IPS DF 6.9 (cell line): ENCODE data around the gene ETNPPL.

Experiments
- DNase-seq: peaks from one replicate; pipeline ENCODE4 v3.0.0-alpha.2; 2013; ENCODE audit warnings: low read depth, low spot score
- H3K27ac ChIP-seq: one replicate; pipeline ENCODE4 v1.5.1; 2013; ENCODE audit warnings: low read length, control low read depth
- H3K27me3 ChIP-seq: 2 replicates; pipeline ENCODE4 v1.6.1; 2013; ENCODE audit warnings: mild to moderate bottlenecking, low read length; ENCODE audit not compliant: control insufficient read depth, insufficient read depth
- H3K36me3 ChIP-seq: 2 replicates; pipeline ENCODE4 v1.6.1; 2013; ENCODE audit warnings: low read length; ENCODE audit not compliant: control insufficient read depth, insufficient read depth
- H3K4me1 ChIP-seq: 2 replicates; pipeline ENCODE4 v1.6.1; 2013; ENCODE audit warnings: low read length; ENCODE audit not compliant: control insufficient read depth, insufficient read depth
- H3K4me3 ChIP-seq: 2 replicates; pipeline ENCODE4 v1.5.1; 2013; ENCODE audit warnings: mild to moderate bottlenecking, low read length
- H3K9me3 ChIP-seq: 2 replicates; pipeline ENCODE4 v1.6.1; 2013; ENCODE audit warnings: low read length, inconsistent platforms; ENCODE audit not compliant: control insufficient read depth, insufficient read depth
- WGBS: extraction: QIAGEN DNeasy Blood & Tissue Kit; methylation state at CpG from one replicate; pipeline ENCODE4 v1.1.7; 2013; ENCODE audit warnings: mixed read lengths, missing lambda C conversion rate; ENCODE audit not compliant: insufficient read length, insufficient coverage; 5-methylcytosine and 5-hydroxymethylcytosine counted together

Gene ETNPPL

DNA sequence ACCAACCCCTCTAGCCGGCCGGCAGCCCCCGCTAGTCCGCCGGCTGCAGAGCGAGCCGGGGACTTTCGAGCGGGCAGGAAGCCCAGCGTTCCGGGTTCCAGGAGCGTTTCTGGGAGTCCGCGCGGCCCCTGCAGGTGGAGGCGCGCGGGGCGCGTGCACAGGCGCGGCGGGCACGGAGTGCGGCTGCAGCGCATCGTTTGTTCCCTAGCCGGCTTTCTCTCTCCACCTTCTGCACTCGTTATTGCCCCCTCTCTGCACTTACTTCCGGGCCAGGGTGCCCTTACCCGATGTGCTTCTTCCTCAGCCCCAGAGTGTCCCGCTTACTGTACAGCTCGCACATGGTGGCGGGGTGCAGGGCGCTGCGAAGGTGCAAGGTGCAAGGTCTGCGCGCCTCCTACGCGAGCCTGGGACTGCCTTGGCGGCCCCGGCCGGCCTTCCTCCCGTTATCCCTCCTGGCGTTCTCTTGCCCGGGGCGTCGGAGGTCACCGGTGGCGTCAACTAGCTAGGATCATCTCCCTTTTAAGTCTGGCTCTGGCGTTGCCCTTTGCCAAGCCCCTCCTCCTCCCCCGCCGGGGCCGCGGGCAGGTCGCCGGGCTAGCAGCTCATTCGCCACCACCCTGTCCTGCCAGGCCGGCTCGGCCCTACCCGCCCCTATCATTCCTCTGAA lies at the start of gene ETNPPL:
ETNPPL (minus strand) TSS at position 495 of the 667 bp plus-strand sequence; CDS start at position 340, 155 bp downstream.
- DNase-seq, result no peak
- H3K4me3 ChIP-seq, result peak within 1 kb of the TSS; percentile 57; the same call in 1 of the 2 replicates
- no peaks in the 10 kb centered on the region; the same call in 1 of the 2 replicates for H3K4me1 ChIP-seq
- no peak within 1 kb of the TSS for H3K27ac ChIP-seq
- H3K27me3 ChIP-seq, result peaks cover 2% of the 10 kb centered on the region; the same call in 1 of the 2 replicates
- no peaks in the 10 kb centered on the region for H3K36me3 ChIP-seq
- no CpG with 5 or more reads among the region's 61 CpGs for WGBS
- H3K9me3 ChIP-seq, result no peaks in the 10 kb centered on the region

DNA sequence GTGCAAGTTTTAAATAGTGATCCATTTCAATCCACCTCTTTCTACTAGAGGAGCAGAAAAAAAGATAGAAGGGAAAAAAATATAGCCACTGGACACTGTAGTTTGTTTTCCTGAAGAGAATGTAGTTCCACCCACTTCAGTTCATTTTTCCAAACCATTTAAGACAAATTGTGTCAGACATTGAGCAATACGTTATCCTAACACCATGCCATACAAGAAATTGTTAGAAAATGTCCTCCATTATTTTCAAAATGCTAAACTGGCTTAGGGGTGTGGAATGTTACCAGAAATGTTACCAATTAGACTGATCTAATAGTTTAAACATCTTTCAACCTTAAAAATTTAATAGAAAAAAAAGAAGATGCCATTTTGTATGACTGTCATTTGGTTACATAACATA lies 48.6 kb upstream of the ETNPPL start:
- H3K4me1 ChIP-seq, result no peaks in the 10 kb centered on the region
- H3K9me3 ChIP-seq, result no peaks in the 10 kb centered on the region
- no peaks in the 10 kb centered on the region for H3K36me3 ChIP-seq
- DNase-seq, result no peak
- no peaks in the 10 kb centered on the region for H3K27me3 ChIP-seq
- H3K27ac ChIP-seq, result no peak overlapping the region
- no CpG with 5 or more reads among the region's 1 CpG for WGBS
- no peak overlapping the region for H3K4me3 ChIP-seq

DNA sequence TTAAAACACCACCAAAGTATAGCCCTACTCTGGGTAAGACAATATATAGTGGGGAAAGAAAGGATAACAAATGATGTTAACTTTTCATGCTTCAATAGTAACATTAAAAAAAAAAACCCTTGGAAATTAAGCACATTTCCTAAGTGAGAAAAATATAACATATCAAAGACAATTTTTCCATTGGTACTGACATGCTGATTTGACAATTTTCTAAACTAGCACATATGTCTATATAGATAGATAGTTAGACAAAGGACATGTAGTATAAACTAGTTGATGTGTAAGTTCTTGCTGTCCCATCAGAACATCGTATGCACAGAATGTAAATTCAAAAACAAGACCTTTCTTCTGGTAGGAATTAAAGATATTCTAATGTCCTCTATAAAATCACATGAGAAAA lies 47.2 kb upstream of the ETNPPL start:
- H3K4me1 ChIP-seq, result no peaks in the 10 kb centered on the region
- H3K27ac ChIP-seq, result no peak overlapping the region
- H3K4me3 ChIP-seq, result no peak overlapping the region
- H3K36me3 ChIP-seq, result no peaks in the 10 kb centered on the region
- H3K27me3 ChIP-seq, result no peaks in the 10 kb centered on the region
- DNase-seq, result no peak
- H3K9me3 ChIP-seq, result no peaks in the 10 kb centered on the region
- WGBS, result no CpG with 5 or more reads among the region's 1 CpG

DNA sequence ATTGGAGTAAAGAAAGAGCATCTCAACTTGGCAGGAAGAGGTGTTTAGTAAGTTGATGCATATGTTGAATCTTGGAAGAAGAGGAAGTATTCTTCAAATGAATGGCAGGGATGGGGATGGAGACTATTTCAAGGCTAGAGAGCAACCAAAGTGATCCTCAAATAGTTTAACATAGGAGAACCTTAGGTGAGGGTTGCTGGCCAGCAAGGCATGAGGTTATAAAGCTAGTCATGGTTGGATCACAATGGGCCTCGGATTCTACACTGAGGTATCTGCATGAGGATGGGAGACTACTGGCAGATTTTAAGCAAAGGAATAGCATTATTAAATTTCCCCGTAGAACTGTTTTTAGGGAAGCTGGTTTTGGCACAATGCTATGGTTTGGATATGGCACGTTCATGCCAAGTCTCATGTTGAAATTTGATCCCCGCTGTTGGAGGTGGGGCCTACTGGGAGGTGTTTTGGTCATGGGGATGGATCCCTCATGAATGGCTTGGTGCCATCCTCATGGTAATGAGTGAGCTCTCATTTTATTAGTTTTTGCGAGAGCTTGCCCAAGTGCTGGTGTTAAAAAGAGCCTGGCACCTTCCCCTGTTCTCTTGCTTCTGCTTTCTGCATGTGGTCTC lies 41.9 kb upstream of the ETNPPL start:
- DNase-seq, result no peak
- no CpG with 5 or more reads among the region's 5 CpGs for WGBS
- H3K9me3 ChIP-seq, result no peaks in the 10 kb centered on the region
- H3K27me3 ChIP-seq, result no peaks in the 10 kb centered on the region
- no peak overlapping the region for H3K27ac ChIP-seq
- no peak overlapping the region for H3K4me3 ChIP-seq
- no peaks in the 10 kb centered on the region for H3K36me3 ChIP-seq
- H3K4me1 ChIP-seq, result 0 out of 2 replicates have a peak, but pooled peaks cover 1% of the 10 kb centered on the region

DNA sequence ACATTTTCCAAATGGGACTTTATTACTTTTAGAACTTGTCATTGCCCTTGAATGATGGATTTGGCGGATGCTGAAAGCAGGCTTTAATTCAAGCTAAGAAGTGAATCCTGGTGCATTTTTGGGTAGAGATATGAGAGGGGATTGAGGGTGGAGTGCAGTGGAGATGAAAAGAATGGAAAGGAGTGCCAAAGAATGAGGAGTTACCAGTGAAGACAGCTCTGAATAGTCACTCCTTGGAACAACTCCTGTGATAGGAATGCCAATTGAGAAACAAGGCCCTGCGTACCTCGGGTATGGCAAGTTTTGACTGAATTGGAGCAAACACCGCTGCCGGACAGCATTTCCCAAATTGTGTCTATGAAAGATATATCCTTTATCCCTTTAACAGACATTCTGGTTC lies 36.5 kb upstream of the ETNPPL start:
- H3K36me3 ChIP-seq, result no peaks in the 10 kb centered on the region
- no peaks in the 10 kb centered on the region for H3K27me3 ChIP-seq
- H3K4me1 ChIP-seq, result 0 out of 2 replicates have a peak, but pooled peaks cover 1% of the 10 kb centered on the region
- WGBS, result no CpG with 5 or more reads among the region's 5 CpGs
- H3K27ac ChIP-seq, result no peak overlapping the region
- H3K4me3 ChIP-seq, result no peak overlapping the region
- H3K9me3 ChIP-seq, result no peaks in the 10 kb centered on the region
- no peak for DNase-seq

DNA sequence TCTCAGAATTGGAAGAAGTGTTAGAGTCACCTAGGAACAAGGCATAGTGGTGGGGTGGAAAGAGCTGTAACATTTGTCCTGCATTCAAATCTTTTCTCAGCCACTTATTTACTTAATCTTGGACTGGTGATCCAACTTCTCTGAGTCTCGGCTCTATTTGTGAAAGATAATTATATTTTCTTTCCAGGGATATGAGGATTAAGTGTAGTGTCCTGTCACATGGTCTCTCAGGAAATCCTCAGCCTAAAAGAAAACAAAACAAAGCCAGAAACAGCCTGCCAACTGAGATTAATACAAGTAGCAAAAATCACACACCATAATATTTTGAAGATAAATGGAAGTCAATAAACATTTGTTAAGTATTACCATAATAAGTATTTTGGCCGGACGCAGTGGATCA lies 33.3 kb upstream of the ETNPPL start:
- no peak overlapping the region for H3K4me3 ChIP-seq
- no peaks in the 10 kb centered on the region for H3K4me1 ChIP-seq
- no peaks in the 10 kb centered on the region for H3K36me3 ChIP-seq
- no CpG with 5 or more reads among the region's 3 CpGs for WGBS
- no peak for DNase-seq
- H3K9me3 ChIP-seq, result no peaks in the 10 kb centered on the region
- H3K27me3 ChIP-seq, result no peaks in the 10 kb centered on the region
- H3K27ac ChIP-seq, result no peak overlapping the region

DNA sequence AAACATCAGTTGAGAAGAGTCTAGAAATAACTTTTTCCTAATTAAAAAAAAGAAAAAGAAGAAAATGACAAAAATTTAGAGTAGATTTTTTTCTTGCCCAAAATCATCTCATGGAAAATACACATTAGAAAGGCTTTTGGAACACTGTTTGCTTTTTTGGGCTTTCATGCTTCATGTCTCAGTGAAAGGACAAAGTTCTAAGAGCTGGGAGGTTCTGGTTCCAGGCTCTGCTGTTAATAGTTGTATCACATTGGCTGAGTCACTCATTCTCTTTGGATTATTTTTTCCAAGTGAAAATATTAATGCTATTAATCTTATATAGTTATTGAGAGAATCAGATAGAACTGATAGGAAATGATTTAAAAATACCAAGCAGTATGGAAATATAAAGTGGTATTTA lies 32.9 kb upstream of the ETNPPL start:
- Histone ChIP-seq H3K4me3 (no peak overlapping the region), H3K27me3 (no peaks in the 10 kb centered on the region), H3K27ac (no peak overlapping the region), H3K36me3 (no peaks in the 10 kb centered on the region), H3K9me3 (no peaks in the 10 kb centered on the region), H3K4me1 (no peaks in the 10 kb centered on the region)
- DNase-seq, result no peak

DNA sequence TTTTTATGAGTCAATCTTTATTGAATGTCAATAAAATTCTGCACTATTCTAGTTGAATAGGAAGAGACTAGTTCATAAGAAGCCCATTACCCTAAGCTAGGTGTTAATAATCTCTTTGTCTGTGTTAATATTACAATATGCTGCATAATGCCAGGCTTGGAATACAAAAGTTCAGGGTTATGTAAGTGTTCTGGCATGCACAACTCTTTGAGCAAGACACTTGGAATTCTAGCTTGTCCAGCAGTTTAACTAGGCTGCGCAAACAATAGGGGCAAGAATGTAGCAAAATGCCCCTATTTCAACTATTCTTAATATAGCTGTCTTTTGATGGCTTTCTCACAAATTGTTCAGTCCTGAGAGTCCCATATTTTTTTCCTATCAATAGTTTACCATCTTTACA lies 31.3 kb upstream of the ETNPPL start:
- no peaks in the 10 kb centered on the region for H3K36me3 ChIP-seq
- H3K4me1 ChIP-seq, result no peaks in the 10 kb centered on the region
- no peak overlapping the region for H3K4me3 ChIP-seq
- WGBS, result no CpG with 5 or more reads among the region's 1 CpG
- DNase-seq, result no peak
- no peaks in the 10 kb centered on the region for H3K9me3 ChIP-seq
- no peaks in the 10 kb centered on the region for H3K27me3 ChIP-seq
- H3K27ac ChIP-seq, result no peak overlapping the region

DNA sequence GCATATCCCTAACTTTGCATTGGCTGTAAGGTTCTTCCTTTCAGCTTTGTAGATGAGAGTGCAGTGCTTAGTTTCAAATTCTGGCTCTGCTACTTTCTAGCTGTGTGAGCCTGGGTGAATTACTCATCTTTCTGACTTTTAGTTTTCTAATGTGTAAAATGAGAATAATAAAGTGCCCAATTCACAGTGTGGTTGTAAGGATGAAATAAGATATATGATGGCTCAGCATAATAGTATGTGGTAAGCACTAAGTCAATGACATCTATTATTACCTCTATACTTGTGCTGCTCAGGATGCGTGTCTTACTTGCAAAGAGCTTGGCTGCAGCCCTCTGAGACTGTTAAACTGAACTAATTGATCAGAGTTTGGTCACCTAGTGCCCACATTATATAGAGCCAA lies 30.6 kb upstream of the ETNPPL start:
- no peak for DNase-seq
- no peaks in the 10 kb centered on the region for H3K27me3 ChIP-seq
- H3K27ac ChIP-seq, result no peak overlapping the region
- H3K36me3 ChIP-seq, result no peaks in the 10 kb centered on the region
- no peaks in the 10 kb centered on the region for H3K4me1 ChIP-seq
- no peaks in the 10 kb centered on the region for H3K9me3 ChIP-seq
- no CpG with 5 or more reads among the region's 1 CpG for WGBS
- no peak overlapping the region for H3K4me3 ChIP-seq

DNA sequence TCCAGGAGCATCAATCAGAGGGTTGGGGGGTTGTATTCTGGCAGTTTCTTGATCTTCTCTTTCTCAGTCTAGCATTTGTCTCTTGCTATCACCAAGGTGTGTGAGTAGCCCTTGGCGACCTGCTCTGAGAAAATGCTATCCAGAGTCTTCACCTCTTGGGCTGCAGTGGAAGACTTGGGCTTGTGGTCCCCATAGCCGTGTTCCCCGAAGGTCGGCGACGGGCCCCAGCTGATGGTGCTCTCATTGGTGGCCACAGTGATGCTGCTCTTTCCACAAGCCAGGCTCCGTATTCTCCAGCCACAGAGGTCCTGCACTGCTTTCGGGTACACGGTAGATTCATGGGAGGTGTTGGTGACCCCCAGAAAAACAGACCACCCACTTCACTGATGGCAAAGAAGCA lies 25.9 kb upstream of the ETNPPL start:
- no peak for DNase-seq
- Histone ChIP-seq H3K36me3 (no peaks in the 10 kb centered on the region), H3K27me3 (no peaks in the 10 kb centered on the region), H3K27ac (no peak overlapping the region), H3K4me3 (no peak overlapping the region), H3K9me3 (no peaks in the 10 kb centered on the region), H3K4me1 (no peaks in the 10 kb centered on the region)
- WGBS, result no CpG with 5 or more reads among the region's 9 CpGs

DNA sequence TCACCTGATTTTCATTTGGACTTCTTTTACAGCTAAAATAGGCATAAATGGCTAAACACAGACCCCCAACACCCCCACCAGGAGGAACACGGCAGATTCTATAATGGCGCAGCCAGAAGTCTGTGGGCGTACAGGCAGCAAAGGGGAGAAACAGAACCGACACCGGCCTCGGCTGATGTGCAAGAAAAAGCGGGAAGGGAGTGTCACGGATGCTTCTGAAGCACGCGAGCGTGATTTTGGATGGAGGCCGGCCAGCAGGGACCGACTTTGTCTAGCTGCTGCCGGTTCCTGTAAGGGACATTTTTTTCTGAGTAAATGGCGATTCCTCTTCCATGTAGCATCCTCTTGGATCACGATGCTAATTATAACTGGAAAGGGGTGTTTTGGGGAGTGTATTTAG lies 24.9 kb upstream of the ETNPPL start:
- H3K27me3 ChIP-seq, result no peaks in the 10 kb centered on the region
- H3K36me3 ChIP-seq, result no peaks in the 10 kb centered on the region
- no peak overlapping the region for H3K4me3 ChIP-seq
- no CpG with 5 or more reads among the region's 16 CpGs for WGBS
- no peaks in the 10 kb centered on the region for H3K9me3 ChIP-seq
- H3K27ac ChIP-seq, result no peak overlapping the region
- no peak for DNase-seq
- no peaks in the 10 kb centered on the region for H3K4me1 ChIP-seq
